ENCODE results near the gene GREB1L.
"Not testable (repeated sequence)": the region's sequence is repeated elsewhere in the genome, so short reads cannot be mapped to it uniquely, and the experiment has no call there.

GREB1L gene

GRCh38 chr18:21242141-21242779 lies at the start of gene GREB1L:
TSS of gene GREB1L (plus strand) at chr18:21242232. CDS start at chr18:21383519, 141,287 bp downstream.
- peak in 1 of 2 donors; percentile 1 for DNase-seq

GRCh38 chr18:21192308-21192624 lies 49.8 kb upstream of the GREB1L start:
- DNase-seq = no peak

GRCh38 chr18:21194871-21195771 lies 46.9 kb upstream of the GREB1L start:
- peak in 1 of 2 donors; percentile 30 for DNase-seq

- DNase-seq = no peak
Measured at GRCh38 chr18:21196426-21196825, 45.6 kb upstream of the GREB1L start.

- no peak for DNase-seq
Measured at GRCh38 chr18:21203126-21203525, 38.9 kb upstream of the GREB1L start.

GRCh38 chr18:21203542-21204241 lies 38.3 kb upstream of the GREB1L start:
- DNase-seq = no peak

- DNase-seq = no peak
Measured at GRCh38 chr18:21205695-21206094, 36.3 kb upstream of the GREB1L start.

GRCh38 chr18:21210278-21210677 lies 31.8 kb upstream of the GREB1L start:
- DNase-seq = no peak

- no peak for DNase-seq
Measured at GRCh38 chr18:21210784-21211183, 31.2 kb upstream of the GREB1L start.

- DNase-seq = not testable (repeated sequence)
Measured at GRCh38 chr18:21214409-21214808, 27.6 kb upstream of the GREB1L start.

GRCh38 chr18:21215490-21215889 lies 26.5 kb upstream of the GREB1L start:
- DNase-seq = no peak

- no peak for DNase-seq
Measured at GRCh38 chr18:21218862-21219261, 23.2 kb upstream of the GREB1L start.

GRCh38 chr18:21230436-21230835 lies 11.6 kb upstream of the GREB1L start:
- DNase-seq = no peak

- DNase-seq = no peak
Measured at GRCh38 chr18:21241301-21242048, 557 bp upstream of the GREB1L start.

GRCh38 chr18:21242780-21243401 lies 859 bp downstream of the GREB1L start:
- no peak for DNase-seq

GRCh38 chr18:21254576-21254975 lies 12.5 kb downstream of the GREB1L start:
- DNase-seq = no peak

- DNase-seq = no peak
Measured at GRCh38 chr18:21255211-21255610, 13.2 kb downstream of the GREB1L start.

- DNase-seq = no peak
Measured at GRCh38 chr18:21257386-21257785, 15.4 kb downstream of the GREB1L start.

GRCh38 chr18:21260621-21261020 lies 18.6 kb downstream of the GREB1L start:
- DNase-seq = no peak

- no peak for DNase-seq
Measured at GRCh38 chr18:21261352-21261751, 19.3 kb downstream of the GREB1L start.

- no peak for DNase-seq
Measured at GRCh38 chr18:21262244-21262643, 20.2 kb downstream of the GREB1L start.

GRCh38 chr18:21262979-21263378 lies 20.9 kb downstream of the GREB1L start:
- DNase-seq = no peak

Data from CD4-positive, alpha-beta T cell treated with Interferon alpha-2 for 1 hour (primary cell).